Umbilical cord (tissue), 2 donors: ENCODE measurements around the gene OTULIN. TPM values are rescaled to one million over a fixed set of nuclear protein-coding genes. Genes with fewer than 3 reads are reported as not detected.

Source experiments
- DNase-seq: peaks from one replicate; pipeline ENCODE4 v3.0.0-alpha.2; 2015; ENCODE audit warnings: low spot score
- total RNA-seq: library from RNA; depleted of rRNA; stranded (reverse); fragments of >200 nt; gene quantifications from one replicate; pipeline ENCODE4 v1.2.3, GENCODE V29; 2014; ENCODE audit warnings: low replicate concordance; ENCODE audit not compliant: insufficient read depth

The OTULIN gene
- total RNA-seq, result 37.6 TPM

- DNase-seq, result peak; percentile 97
Observed at GRCh38 chr5:14664270-14665100, at the start of gene OTULIN. Gene OTULIN (plus strand): TSS chr5:14664718. CDS start chr5:14664826, 108 bp downstream.

DNA sequence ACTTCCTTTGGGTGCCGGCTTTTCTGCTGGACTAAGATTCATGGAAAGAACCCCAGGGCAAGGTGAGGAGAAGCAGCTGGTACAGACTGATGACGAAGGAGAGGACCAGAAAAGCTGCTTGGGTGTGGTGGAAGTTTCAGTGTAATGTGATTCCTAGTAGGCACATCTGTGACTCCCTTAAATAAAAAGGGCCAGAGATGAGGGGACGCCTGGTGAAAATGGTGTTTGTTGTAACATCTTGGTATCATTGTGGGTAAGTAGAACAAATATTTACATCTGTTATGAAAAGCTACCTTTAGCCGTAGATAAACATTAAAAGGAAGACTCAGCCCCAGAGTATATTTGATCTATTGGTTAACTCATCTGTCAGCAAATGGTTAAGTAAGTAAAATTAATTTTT is 49.2 kb upstream of the OTULIN start:
- no peak for DNase-seq

DNA sequence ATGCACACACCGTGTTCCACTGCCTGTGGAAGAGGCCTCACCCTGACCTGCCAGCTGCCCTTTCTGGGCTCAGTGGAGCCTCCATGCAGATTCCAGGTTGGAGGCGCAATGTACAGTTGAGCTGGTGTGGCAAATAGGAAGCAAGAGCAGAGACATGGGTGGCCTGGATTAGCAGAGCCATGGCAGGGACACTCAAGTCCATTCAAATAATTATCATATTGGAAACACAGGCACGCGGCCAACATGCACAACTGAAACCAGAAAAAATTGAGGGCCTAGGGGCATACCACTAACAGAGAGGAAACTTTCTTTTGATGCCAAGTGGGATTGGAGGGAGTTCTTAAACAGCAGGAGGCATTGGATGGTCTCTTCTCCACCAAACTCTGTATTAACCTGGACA is 47.1 kb upstream of the OTULIN start:
- no peak for DNase-seq

GRCh38 chr5:14627270-14627669 is 37.2 kb upstream of the OTULIN start:
- no peak for DNase-seq

GRCh38 chr5:14628346-14628745 is 36.2 kb upstream of the OTULIN start:
- peak; percentile 62 for DNase-seq

- no peak for DNase-seq
Observed at GRCh38 chr5:14630671-14631070, 33.8 kb upstream of the OTULIN start.

- DNase-seq, result no peak
Observed at GRCh38 chr5:14635656-14636055, 28.9 kb upstream of the OTULIN start.

DNA sequence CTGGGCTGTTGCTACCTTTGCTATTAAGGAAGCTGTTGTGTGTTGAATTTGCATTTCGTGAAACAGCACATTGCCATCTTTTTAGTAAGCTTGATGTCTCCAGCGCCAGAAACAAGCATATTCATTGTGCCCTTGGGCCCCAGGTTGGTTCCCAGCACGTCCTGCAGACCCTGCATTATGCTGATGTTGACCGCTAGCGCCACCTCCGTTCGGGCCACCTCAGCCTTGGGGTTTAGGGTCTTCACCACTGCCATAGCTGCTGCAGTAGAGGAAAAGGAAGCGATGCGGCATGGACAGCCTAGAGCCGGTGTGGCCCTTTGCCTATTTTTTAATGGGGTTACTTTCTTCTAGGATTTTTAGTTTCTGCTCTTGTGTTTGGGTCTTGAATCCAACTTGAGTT is 23.8 kb upstream of the OTULIN start:
- no peak for DNase-seq

DNA sequence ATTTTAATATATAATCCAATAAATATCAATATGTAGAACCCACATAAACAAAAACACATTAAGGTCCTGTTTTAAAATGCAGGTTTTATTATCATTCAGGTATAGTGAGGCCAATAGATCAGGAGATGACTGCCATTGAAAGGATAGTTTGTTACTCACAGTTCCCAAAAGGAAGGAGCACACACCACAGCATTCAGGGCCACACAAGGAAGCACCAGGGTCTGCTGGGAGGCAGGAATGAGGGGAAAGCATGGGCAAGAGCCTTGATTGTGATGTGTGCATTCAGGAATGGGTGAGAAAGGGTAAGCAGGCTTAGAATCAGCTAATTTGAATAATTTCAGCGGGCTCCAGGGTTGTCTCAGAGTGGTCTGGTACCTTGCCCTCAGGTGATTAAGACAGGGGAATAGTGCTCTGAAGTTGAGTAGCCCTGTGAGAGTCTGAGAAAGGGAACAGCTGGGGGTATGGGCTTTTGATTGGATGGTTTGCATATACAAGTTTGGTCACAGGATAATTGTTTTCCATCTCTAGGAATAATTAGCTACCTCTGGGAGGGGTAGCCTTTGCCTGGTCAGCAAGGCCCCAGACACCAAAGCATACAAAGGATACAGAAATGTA is 19.8 kb upstream of the OTULIN start:
- DNase-seq, result no peak

- no peak for DNase-seq
Observed at GRCh38 chr5:14650052-14650451, 14.5 kb upstream of the OTULIN start.

DNA sequence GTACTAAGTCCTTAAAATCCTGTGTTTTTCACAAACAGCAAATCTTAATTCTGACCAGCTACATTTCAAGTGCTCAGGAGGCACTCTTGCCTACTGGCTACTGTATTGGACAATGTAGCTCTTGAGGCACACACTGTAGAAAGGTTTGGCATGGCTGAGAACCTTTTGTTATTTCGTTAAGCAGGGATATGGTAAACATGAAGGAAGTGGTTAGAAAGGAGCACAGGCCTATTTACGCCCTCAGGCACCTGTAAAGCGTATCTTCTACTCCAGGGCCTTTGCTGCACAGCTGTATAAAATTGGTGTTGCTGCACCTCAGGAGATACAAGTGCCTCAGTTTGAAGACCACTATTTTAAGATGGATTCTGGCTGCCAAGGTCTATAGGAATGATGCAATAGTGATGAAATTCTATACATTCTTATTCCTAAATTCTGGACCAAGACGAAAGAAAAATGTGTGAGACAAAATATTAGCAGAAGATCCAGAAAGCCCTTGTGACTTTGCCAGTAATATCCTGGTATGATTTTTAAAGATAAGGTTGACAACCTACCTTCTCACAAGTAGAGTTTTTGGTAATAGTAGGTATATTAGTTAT is 9.3 kb upstream of the OTULIN start:
- DNase-seq, result no peak

GRCh38 chr5:14656898-14657297 is 7.6 kb upstream of the OTULIN start:
- DNase-seq, result no peak

- no peak for DNase-seq
Observed at GRCh38 chr5:14659821-14660607, 4.5 kb upstream of the OTULIN start.

- no peak for DNase-seq
Observed at GRCh38 chr5:14660833-14661232, 3.7 kb upstream of the OTULIN start.

- no peak for DNase-seq
Observed at GRCh38 chr5:14662721-14663260, 1.7 kb upstream of the OTULIN start.

DNA sequence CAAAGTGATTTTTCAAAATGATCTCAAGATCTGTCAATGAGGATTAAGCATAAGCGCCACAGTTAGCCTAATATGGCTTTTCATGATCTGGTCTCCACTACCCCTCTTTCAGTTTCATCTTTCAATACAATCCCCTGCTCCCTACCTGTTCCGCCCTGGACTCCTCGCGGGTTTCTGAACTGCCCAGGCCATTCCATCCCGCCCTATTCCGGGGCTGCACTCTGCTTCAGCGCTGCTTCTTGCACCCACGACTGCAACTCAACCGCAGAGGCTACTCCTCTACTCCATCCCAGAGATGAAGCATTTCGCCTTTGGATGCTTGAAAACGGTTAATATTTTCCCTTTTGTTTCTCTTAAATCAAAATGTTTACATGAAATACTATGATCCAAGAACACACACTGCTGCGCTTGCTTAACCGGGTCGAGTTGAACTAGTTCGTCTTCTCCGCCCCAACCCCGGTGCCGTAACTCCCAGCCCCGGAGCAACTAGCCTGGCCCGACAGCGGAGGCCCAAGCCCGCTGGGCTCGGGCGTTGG is 716 bp upstream of the OTULIN start:
- no peak for DNase-seq

DNA sequence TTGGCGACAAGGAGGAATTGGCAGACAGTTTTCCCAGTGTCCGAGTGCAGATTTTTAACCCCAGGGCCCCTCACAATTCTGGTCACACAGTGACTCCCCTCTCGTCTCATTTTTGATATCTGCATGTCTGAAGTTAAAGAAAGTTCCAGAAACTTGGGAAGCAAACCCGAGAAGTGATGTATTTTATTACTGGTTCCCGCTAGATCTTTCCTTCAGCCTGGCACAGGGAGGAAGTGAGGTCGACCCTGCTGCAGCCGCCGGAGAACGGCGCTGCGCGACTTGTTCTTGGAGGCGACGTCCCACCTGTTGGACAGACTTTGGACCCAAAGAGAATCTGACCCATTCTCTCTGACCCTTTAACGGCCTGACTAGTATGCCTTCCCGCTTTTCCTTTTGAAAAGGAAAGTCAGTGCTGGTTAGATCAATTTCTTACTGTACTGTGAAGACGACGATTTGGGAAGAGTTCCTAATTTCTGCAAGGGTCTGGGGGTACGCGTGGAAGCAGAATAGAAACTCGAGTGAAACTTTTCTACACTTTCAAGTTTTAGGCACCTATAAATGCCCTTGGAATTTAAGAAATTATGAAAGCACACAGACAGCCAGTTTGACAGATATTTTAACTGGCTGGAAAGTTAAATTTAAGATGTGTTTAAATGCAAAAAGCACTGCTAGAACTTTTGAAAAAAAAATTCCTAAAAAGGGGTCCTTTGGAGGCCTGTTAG is 744 bp downstream of the OTULIN start:
- peak; percentile 48 for DNase-seq

DNA sequence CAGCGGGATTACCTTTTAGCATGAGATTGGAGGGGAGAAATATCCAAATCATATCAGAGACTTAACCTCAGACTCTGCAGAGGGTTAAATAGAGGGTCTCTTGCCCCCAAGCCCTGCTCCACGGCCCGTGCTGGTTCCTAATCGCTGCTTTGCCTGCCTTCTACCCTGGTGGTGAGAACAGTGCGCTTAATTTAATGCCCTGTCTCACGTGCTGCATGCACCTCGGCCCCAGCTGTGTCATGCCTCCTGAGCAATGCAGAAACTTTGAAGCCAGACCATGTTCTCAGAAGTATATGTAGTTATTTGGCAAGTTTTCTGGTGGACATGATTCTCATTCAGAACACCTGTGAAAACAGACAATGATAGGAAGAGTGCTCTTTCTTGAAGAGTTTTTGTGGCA is 1.4 kb downstream of the OTULIN start:
- DNase-seq, result no peak

GRCh38 chr5:14666357-14666756 is 1.8 kb downstream of the OTULIN start:
- no peak for DNase-seq

- DNase-seq, result no peak
Observed at GRCh38 chr5:14667290-14667689, 2.8 kb downstream of the OTULIN start.

DNA sequence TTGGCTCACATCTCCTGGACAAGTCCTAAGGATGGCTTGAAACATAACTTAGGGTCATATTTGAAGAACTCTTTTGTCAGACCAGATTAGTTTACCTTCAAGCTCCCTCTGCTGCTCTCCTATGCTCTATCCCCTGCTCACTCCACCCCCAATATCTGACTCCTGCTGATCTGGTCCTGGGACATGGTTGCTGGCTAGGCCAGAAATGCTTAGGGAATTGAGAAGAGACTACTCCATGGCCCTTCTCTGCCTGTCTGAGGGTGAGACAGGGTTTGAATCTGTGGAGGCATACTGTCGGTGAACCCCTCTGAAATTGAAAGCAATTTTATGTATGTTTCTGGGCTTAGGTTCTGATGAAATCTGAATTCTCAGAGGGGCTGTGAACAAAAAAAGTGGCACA is 3.3 kb downstream of the OTULIN start:
- no peak for DNase-seq
